LHCN-M2 (cell line): ENCODE results near the gene PCDHA1. TPM values are rescaled to one million over a fixed set of nuclear protein-coding genes. Genes with fewer than 3 reads are reported as not detected.
"Not testable (repeated sequence)": the region's sequence is repeated elsewhere in the genome, so short reads cannot be mapped to it uniquely, and the experiment has no call there.

Experiments used
- DNase-seq: peaks from one replicate; pipeline ENCODE4 v3.0.0-alpha.2; 2012; ENCODE audit warnings: low read depth
- total RNA-seq: library from RNA; depleted of rRNA; stranded (reverse); fragments of >200 nt; gene quantifications from 2 replicates; pipeline ENCODE4 v1.2.3, GENCODE V29; 2014

The PCDHA1 gene
- total RNA-seq, 1 experiment from 2014 or later = 0.06 TPM

DNA sequence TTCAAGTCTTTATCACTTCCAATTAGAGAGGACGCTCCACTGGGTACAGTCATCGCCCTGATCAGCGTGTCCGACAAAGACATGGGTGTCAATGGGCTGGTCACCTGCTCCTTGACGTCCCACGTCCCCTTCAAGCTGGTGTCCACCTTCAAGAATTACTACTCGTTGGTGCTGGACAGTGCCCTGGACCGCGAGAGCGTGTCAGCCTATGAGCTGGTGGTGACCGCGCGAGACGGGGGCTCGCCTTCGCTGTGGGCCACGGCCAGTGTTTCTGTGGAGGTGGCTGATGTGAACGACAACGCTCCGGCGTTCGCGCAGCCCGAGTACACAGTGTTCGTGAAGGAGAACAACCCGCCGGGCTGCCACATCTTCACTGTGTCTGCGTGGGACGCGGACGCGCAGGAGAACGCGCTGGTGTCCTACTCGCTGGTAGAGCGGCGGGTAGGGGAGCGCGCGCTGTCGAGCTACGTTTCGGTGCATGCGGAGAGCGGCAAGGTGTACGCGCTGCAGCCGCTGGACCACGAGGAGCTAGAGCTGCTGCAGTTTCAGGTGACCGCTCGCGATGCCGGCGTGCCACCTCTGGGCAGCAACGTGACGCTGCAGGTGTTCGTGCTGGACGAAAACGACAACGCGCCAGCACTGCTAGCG, 22.4 kb downstream of the PCDHA1 start:
- DNase-seq = not testable (repeated sequence)

GRCh38 chr5:140808889-140809291, 22.9 kb downstream of the PCDHA1 start:
- no peak for DNase-seq

- peak; percentile 21 for DNase-seq
Observed at GRCh38 chr5:140821375-140822280, 35.7 kb downstream of the PCDHA1 start, which contains the start of gene PCDHA5. TSS of gene PCDHA5 (plus strand) at chr5:140821613.

DNA sequence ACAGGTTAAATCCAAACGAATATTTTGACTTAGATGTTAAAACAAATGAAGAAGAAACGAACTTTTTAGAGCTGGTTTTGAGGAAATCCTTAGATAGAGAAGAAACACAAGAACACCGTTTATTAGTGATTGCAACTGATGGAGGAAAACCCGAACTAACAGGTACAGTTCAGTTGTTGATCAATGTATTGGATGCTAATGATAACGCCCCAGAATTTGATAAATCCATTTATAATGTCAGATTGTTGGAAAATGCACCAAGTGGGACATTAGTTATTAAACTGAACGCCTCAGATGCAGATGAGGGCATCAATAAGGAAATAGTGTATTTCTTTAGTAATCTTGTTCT, 36.3 kb downstream of the PCDHA1 start:
- DNase-seq = no peak

- DNase-seq = not testable (repeated sequence)
Observed at GRCh38 chr5:140822969-140823368, 37.0 kb downstream of the PCDHA1 start.

GRCh38 chr5:140823475-140823874, 37.5 kb downstream of the PCDHA1 start:
- DNase-seq = no peak

GRCh38 chr5:140827704-140828361, 41.9 kb downstream of the PCDHA1 start, which contains the start of gene PCDHA6:
TSS of gene PCDHA6 (plus strand) at chr5:140827960. CDS start at chr5:140828092, 132 bp downstream.
- no peak for DNase-seq

- no peak for DNase-seq
Observed at GRCh38 chr5:140828362-140828737, 42.4 kb downstream of the PCDHA1 start.

DNA sequence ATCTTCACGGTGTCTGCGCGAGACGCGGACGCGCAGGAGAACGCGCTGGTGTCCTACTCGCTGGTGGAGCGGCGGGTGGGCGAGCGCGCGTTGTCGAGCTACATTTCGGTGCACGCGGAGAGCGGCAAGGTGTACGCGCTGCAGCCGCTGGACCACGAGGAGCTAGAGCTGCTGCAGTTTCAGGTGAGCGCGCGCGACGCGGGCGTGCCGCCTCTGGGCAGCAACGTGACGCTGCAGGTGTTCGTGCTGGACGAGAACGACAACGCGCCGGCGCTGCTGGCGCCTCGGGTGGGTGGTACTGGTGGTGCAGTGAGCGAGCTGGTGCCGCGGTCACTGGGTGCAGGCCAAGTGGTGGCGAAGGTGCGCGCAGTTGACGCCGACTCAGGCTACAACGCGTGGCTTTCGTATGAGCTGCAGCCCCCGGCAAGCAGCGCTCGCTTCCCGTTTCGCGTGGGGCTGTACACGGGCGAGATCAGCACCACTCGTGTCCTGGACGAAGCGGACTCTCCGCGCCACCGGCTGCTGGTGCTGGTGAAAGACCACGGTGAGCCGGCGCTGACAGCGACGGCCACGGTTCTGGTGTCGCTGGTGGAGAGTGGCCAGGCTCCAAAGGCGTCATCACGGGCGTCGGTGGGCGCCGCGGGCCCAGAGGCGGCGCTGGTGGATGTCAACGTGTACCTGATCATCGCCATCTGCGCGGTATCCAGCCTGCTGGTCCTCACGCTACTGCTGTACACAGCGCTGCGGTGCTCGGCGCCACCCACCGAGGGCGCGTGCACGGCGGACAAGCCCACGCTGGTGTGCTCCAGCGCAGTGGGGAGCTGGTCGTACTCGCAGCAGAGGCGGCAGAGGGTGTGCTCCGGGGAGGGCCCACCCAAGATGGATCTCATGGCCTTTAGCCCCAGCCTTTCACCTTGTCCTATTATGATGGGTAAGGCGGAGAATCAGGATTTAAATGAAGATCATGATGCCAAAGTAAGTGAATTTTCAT, 43.9 kb downstream of the PCDHA1 start:
- not testable (repeated sequence) for DNase-seq

GRCh38 chr5:140833993-140834392, 48.1 kb downstream of the PCDHA1 start, which contains the start of gene PCDHA7:
TSS of gene PCDHA7 (plus strand) at chr5:140834269. CDS start at chr5:140834384, 115 bp downstream.
- DNase-seq = peak; percentile 21

- DNase-seq = not testable (repeated sequence)
Observed at GRCh38 chr5:140834439-140835008, 48.6 kb downstream of the PCDHA1 start.

GRCh38 chr5:140835622-140836510, 49.9 kb downstream of the PCDHA1 start:
- DNase-seq = no peak

- no peak for DNase-seq
Observed at GRCh38 chr5:140840978-140841962, 55.3 kb downstream of the PCDHA1 start, which contains the start of gene PCDHA8. TSS of gene PCDHA8 (plus strand) at chr5:140841187. CDS start at chr5:140841322, 135 bp downstream.

DNA sequence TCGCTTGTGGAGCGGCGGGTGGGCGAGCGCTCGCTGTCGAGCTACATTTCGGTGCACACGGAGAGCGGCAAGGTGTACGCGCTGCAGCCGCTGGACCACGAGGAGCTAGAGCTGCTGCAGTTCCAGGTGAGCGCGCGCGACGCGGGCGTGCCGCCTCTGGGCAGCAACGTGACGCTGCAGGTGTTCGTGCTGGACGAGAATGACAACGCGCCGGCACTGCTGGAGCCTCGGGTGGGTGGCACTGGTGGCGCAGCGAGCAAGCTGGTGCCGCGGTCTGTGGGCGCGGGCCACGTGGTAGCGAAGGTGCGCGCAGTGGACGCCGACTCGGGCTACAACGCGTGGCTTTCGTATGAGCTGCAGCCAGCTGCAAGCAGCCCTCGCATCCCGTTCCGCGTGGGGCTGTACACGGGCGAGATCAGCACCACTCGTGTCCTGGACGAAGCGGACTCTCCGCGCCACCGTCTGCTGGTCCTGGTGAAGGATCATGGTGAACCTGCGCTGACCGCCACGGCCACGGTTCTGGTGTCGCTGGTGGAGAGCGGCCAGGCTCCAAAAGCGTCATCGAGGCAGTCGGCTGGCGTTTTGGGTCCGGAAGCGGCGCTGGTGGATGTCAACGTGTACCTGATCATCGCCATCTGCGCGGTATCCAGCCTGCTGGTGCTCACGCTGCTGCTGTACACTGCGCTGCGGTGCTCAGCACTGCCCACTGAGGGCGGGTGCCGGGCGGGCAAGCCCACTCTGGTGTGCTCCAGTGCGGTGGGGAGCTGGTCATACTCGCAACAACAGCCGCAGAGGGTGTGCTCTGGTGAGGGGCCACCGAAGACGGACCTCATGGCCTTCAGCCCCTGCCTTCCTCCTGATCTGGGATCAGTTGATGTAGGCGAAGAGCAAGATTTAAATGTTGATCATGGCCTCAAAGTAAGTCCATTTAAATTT, 57.1 kb downstream of the PCDHA1 start:
- DNase-seq = no peak

- DNase-seq = peak; percentile 20
Observed at GRCh38 chr5:140848139-140849102, 62.5 kb downstream of the PCDHA1 start, which contains the start of gene PCDHA9. TSS of gene PCDHA9 (plus strand) at chr5:140848382. CDS start at chr5:140848496, 114 bp downstream.
